DMS53 (cell line): Measurements from ENCODE around the gene RYR2.

ENCODE experiments used
- DNase-seq: peaks from one replicate; lab custom pipeline; 2025; lab: John Stamatoyannopoulos, UW

RYR2 gene

GRCh38 chr1:237732657-237733056 lies 690.7 kb downstream of the RYR2 start:
- DNase-seq, result no peak

GRCh38 chr1:237736372-237737029 lies 694.5 kb downstream of the RYR2 start:
- DNase-seq, result peak; percentile 68

- DNase-seq, result no peak
Measured at GRCh38 chr1:237737448-237737847, 695.5 kb downstream of the RYR2 start.

- no peak for DNase-seq
Measured at GRCh38 chr1:237737938-237738610, 696.1 kb downstream of the RYR2 start.

- no peak for DNase-seq
Measured at GRCh38 chr1:237740846-237741245, 698.9 kb downstream of the RYR2 start.

- no peak for DNase-seq
Measured at GRCh38 chr1:237745545-237745944, 703.6 kb downstream of the RYR2 start.

GRCh38 chr1:237748171-237748960 lies 706.4 kb downstream of the RYR2 start:
- DNase-seq, result peak; percentile 36

GRCh38 chr1:237749122-237749521 lies 707.1 kb downstream of the RYR2 start:
- DNase-seq, result no peak

GRCh38 chr1:237751090-237751489 lies 709.1 kb downstream of the RYR2 start:
- no peak for DNase-seq

- DNase-seq, result no peak
Measured at GRCh38 chr1:237754627-237755026, 712.6 kb downstream of the RYR2 start.

- peak; percentile 85 for DNase-seq
Measured at GRCh38 chr1:237756304-237756967, 714.5 kb downstream of the RYR2 start.

- DNase-seq, result no peak
Measured at GRCh38 chr1:237759377-237759776, 717.4 kb downstream of the RYR2 start.

- DNase-seq, result no peak
Measured at GRCh38 chr1:237760951-237761350, 719.0 kb downstream of the RYR2 start.

GRCh38 chr1:237763137-237763536 lies 721.2 kb downstream of the RYR2 start:
- DNase-seq, result no peak

GRCh38 chr1:237763751-237764150 lies 721.8 kb downstream of the RYR2 start:
- DNase-seq, result no peak

- no peak for DNase-seq
Measured at GRCh38 chr1:237769916-237770315, 727.9 kb downstream of the RYR2 start.

- DNase-seq, result no peak
Measured at GRCh38 chr1:237772009-237772408, 730.0 kb downstream of the RYR2 start.

- peak; percentile 41 for DNase-seq
Measured at GRCh38 chr1:237774246-237774645, 732.3 kb downstream of the RYR2 start.

- no peak for DNase-seq
Measured at GRCh38 chr1:237779356-237779755, 737.4 kb downstream of the RYR2 start.

- DNase-seq, result no peak
Measured at GRCh38 chr1:237786066-237786719, 744.2 kb downstream of the RYR2 start.

- DNase-seq, result peak; percentile 18
Measured at GRCh38 chr1:237788069-237788468, 746.1 kb downstream of the RYR2 start.

- DNase-seq, result no peak
Measured at GRCh38 chr1:237789619-237790018, 747.6 kb downstream of the RYR2 start.
